ENCODE results near the gene MICAL2. TPM values are rescaled to one million over a fixed set of nuclear protein-coding genes. Genes with fewer than 3 reads are reported as not detected.

The MICAL2 gene
- total RNA-seq, 1 donor from 2014 or later = 372 TPM

GRCh38 chr11:12301379-12301778, 191.0 kb downstream of the MICAL2 start:
- Mint-ChIP-seq H3K36me3 (ENCODE audit: low read depth) (peaks cover 12% of the 10 kb centered on the region), H3K27ac (ENCODE audit: unreplicated experiment) (no peak overlapping the region), H3K27me3 (ENCODE audit: low read depth) (no peaks in the 10 kb centered on the region), H3K9me3 (ENCODE audit: low read depth) (peaks cover 15% of the 10 kb centered on the region), H3K4me3 (ENCODE audit: unreplicated experiment) (no peak overlapping the region), H3K4me1 (ENCODE audit: low read depth) (peaks cover 4% of the 10 kb centered on the region)
- no peak for DNase-seq (ENCODE audit: low spot score)
- no peak for TF ChIP-seq CTCF (IDR thresholded peaks at IDR 0.05)

- no peak overlapping the region for H3K27ac Mint-ChIP-seq (ENCODE audit: unreplicated experiment)
- H3K9me3 Mint-ChIP-seq (ENCODE audit: low read depth) = peaks cover 9% of the 10 kb centered on the region
- H3K4me3 Mint-ChIP-seq (ENCODE audit: unreplicated experiment) = no peak overlapping the region
- TF ChIP-seq CTCF (IDR thresholded peaks at IDR 0.05) = no peak
- DNase-seq (ENCODE audit: low spot score) = no peak
- no peaks in the 10 kb centered on the region for H3K27me3 Mint-ChIP-seq (ENCODE audit: low read depth)
- H3K4me1 Mint-ChIP-seq (ENCODE audit: low read depth) = peaks cover 4% of the 10 kb centered on the region
- peaks cover 10% of the 10 kb centered on the region for H3K36me3 Mint-ChIP-seq (ENCODE audit: low read depth)
Measured at GRCh38 chr11:12303421-12304149, 193.2 kb downstream of the MICAL2 start.

- Mint-ChIP-seq H3K27me3 (ENCODE audit: low read depth) (no peaks in the 10 kb centered on the region), H3K9me3 (ENCODE audit: low read depth) (peaks cover 11% of the 10 kb centered on the region), H3K36me3 (ENCODE audit: low read depth) (peaks cover 5% of the 10 kb centered on the region), H3K4me3 (ENCODE audit: unreplicated experiment) (no peak overlapping the region), H3K27ac (ENCODE audit: unreplicated experiment) (no peak overlapping the region), H3K4me1 (ENCODE audit: low read depth) (peaks cover 12% of the 10 kb centered on the region)
- no peak for TF ChIP-seq CTCF (IDR thresholded peaks at IDR 0.05)
- DNase-seq (ENCODE audit: low spot score) = no peak
Measured at GRCh38 chr11:12306830-12307229, 196.4 kb downstream of the MICAL2 start.

GRCh38 chr11:12312132-12312531, 201.7 kb downstream of the MICAL2 start:
- no peak for TF ChIP-seq CTCF (IDR thresholded peaks at IDR 0.05)
- no peak overlapping the region for H3K4me3 Mint-ChIP-seq (ENCODE audit: unreplicated experiment)
- peaks cover 15% of the 10 kb centered on the region for H3K36me3 Mint-ChIP-seq (ENCODE audit: low read depth)
- peaks cover 8% of the 10 kb centered on the region for H3K4me1 Mint-ChIP-seq (ENCODE audit: low read depth)
- no peak for DNase-seq (ENCODE audit: low spot score)
- H3K27ac Mint-ChIP-seq (ENCODE audit: unreplicated experiment) = no peak overlapping the region
- peaks cover 28% of the 10 kb centered on the region for H3K9me3 Mint-ChIP-seq (ENCODE audit: low read depth)
- no peaks in the 10 kb centered on the region for H3K27me3 Mint-ChIP-seq (ENCODE audit: low read depth)

Small RNA genes within 50 kb of the gene (microRNA-seq; reads per million reads assigned to microRNA genes)
- gene MIR6124 (ENCODE audit: borderline number of aligned reads) = not detected

Other genes starting within 250 kb of the MICAL2 start
- gene DKK3, start 102.0 kb upstream of the MICAL2 start, total RNA-seq = 575 to 655 TPM (median 579 TPM) in 3 replicates